Measurements from ENCODE around the gene CLEC4F.

The CLEC4F gene, protein sequence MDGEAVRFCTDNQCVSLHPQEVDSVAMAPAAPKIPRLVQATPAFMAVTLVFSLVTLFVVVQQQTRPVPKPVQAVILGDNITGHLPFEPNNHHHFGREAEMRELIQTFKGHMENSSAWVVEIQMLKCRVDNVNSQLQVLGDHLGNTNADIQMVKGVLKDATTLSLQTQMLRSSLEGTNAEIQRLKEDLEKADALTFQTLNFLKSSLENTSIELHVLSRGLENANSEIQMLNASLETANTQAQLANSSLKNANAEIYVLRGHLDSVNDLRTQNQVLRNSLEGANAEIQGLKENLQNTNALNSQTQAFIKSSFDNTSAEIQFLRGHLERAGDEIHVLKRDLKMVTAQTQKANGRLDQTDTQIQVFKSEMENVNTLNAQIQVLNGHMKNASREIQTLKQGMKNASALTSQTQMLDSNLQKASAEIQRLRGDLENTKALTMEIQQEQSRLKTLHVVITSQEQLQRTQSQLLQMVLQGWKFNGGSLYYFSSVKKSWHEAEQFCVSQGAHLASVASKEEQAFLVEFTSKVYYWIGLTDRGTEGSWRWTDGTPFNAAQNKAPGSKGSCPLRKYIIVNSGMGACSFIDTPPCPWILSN

DNA sequence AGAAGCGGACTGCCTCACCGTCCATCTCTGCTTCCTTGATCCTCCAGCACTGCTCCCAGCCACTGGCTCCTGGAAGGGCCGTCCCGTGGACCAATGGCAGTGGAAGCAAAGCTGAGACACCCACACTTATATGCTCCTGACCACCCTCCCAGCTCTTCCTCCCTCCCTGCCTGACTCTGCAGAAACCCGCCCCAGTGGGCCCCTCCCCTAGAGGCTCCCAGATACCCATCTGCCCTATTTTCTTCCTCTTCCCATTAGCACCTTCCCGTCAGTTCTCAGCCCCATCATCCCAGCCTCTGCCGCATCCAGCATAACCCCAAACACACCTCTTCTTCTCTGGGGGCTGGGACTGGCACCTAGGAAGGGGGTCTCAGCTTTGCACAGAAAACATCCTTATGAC is at the start of gene CLEC4F:
Gene CLEC4F, minus strand, starts transcription at position 101 of the 400 bp plus-strand sequence. Its CDS starts 76 bp downstream, at position 25.
- no peak for DNase-seq

DNA sequence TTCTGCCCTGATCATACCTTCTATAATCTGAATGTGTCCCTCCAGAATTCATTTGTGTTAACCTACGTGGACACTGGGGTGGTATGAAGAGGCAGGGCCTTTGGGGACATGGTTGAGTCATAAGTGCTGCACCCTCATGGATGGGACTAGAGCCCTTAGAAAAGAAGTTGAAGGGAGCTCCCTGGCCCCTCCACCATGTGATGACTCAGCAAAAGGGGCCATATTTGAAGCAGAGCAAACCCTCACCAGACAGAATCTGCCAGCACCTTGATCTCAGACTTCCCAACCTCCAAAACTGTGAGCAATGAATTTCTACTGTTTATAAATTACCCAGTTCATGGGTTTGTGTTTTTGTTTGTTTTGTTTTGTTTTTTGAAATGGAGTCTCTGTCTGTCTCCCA is 48.6 kb upstream of the CLEC4F start:
- no peak for DNase-seq

DNA sequence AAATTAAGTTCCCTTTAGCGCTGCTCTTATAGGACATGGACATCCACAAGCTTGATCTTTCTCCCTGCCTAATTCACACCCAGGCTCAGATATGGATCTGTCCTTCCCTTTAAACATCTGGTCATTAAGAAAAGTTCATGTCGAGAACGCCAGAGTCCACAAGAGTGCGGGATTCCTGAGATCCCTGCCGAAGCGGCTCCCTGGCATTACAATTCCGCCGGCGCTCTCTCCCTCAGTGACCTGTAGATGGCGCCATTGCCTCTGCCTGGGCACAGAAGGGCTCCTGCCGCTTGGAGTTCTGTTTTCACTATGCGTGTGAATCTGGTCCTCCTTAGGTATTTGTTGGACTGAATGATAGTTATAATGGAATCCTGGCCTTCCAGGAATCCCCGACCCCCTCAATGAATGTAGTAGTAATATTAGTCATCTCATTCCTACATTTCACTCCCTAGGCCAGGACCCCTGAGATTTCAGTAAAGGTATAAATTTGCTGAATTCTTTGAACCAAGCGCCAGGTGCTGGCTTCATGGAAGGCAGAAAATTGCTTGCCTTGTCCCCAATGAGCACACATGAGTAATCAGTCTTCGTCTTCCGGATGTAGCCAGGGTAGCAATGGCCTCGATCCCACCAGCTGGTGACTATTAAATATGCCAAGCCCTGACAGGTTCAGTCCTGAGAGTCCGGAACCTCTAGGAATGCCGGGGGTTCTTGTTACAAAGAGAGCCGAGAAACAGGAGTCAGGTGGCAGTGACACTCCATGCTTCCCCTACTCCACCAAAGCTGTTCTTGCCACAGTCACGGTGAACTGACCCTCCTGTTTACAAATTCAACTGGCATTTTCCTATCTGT is 41.6 kb upstream of the CLEC4F start:
- DNase-seq = peak; percentile 88

DNA sequence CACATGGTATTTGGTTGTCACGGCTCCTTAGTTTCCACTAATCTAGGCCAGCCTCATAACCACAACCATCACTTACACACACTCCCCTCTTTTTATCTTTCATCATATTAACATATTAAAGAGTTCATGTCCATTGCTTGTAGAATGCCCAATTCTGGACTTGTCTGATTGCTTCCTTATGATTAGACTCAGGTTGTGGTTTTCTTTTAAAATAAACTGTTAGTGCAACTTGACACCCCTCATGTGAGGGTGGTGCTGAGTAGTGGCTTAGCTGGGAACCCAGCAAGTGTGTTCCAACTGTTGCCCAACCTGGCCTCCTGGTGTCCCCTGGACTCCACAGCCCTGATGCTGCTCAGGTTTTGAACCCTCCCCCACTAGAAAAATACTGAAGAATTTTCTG is 35.3 kb upstream of the CLEC4F start:
- no peak for DNase-seq

DNA sequence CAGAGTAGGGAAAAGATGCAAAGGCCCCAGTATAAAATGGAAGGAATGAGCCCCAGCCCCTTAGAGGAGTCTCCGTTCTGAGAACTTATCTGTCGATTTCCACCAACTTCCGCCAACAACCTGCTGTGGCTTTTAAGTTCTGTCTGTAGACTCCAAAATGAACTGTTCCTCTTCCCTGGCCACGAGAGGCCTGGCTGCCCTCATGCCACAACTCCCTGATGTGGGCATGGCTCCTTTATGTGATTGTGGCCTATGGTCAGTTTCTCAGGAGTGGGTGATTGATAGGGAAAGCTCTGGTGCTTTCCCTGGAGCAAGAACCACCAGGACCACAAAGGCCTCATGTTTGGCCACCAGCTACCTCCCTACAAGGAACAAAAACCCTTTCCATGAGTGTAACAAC is 34.0 kb upstream of the CLEC4F start:
- DNase-seq = no peak

DNA sequence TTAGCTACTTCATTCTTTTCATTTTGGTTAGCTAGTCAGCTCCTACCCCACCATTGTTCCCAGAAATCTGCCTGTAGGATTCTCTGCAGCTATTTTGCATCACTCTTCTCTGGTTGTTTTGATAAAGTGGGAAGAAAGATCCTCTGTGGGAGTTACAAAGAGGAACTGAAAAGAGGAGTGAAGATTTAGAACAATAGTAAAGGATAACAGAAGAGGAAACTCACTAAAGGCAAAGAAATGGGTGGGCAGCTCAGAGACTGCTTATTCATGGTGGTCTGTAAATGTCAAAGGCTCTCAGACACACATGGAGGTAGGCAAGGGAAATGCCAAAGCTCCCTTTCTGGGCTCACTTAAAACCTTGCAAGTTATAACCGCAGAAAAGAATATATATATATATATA is 32.4 kb upstream of the CLEC4F start:
- DNase-seq = no peak

DNA sequence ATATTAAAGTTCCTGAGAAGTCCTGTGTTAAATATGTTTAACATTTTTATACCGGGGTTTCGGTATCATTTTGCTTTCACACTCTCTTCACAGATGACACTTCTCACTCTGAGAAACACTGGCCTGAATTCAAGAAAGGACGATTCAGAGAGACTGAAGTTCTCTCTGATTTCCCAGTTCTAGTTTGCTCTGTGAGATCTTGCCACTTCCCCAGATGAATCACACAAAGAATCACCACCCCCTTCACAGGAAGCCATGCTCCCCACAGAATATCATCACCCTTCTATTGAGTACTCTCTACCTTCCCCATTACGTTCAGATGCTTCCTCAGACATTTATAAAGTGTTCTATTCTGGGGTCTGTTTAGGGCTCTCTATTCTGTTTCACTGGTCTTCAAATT is 31.3 kb upstream of the CLEC4F start:
- DNase-seq = no peak

DNA sequence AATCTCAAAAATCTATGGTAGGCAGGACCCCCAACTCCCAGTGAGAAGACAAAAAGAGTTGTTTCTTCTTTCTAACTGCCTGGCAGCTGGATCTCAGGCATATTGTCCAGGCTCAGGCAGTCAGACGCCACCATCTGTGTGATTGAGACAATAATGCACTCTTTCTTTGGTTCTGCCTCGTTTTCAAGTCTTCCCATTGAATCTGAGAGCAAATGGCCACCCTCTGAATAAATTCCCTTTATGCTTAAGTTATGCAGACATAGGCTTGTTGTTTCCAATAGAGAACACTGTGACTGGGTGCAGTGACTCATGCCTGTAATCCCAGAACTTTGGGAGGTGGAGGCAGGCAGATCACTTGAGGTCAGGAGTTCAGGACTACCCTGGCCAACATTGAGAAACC is 30.5 kb upstream of the CLEC4F start:
- no peak for DNase-seq

DNA sequence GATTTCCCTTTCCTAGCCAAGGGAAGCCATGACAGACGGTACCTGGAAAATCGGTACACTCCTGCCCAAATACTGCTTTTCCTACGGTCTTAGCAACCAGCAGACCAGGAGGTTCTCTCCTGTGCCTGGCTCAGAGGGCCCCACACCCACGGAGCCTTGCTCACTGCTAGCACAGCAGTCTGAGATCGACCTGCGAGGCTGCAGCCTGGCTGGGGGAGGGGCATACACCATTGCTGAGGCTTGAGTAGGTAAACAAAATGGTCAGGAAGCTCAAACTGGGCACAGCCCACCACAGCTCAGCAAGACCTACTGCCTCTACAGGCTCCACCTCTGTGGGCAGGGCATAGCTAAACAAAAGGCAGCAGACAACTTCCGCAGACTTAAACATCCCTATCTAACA is 22.0 kb upstream of the CLEC4F start:
- DNase-seq = no peak

DNA sequence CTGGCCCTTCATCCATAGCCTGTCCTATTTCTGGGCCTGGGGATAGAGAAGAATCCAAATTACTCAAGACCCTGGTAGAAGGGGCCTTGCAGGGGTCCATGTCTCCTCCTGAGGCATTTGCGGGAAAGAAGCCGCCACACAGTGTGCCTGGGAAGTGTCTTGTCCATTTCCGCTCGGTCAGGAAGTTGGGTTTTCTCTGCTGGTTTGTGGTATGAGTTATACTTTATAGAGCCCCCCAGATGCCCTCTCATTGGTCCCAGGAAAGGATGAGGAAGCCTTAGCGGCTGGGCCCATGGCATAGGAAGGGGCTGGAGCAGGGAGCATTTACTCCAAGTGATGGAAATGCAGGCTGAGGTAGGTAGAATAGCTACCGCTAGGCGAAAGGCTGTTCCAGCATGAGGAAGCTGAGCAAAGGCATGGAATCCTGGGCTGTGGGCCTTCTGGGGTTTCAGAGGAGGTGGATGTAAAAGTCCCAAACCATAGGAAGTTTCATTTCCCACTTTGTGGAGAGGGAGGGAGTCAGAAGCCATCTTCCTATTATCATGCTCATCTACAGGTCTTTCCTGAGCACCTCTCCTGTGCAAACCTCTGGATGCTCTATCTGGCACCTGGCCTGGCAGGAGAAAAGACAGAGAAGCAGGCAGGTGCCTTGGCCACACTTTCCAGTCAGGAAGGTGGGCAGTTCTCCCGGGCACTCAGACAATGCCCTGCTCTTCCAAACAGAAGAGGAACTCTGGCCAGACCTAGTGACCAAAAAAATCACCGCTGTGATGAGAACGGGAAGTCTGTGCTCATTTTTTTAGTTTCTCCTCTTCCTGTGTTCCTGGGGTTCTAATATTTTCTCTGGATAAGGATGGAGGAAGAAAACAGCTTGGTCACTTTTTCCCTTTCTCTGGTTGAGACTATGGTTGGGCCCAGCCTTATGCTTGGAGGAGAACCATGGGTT is 17.9 kb upstream of the CLEC4F start:
- no peak for DNase-seq

DNA sequence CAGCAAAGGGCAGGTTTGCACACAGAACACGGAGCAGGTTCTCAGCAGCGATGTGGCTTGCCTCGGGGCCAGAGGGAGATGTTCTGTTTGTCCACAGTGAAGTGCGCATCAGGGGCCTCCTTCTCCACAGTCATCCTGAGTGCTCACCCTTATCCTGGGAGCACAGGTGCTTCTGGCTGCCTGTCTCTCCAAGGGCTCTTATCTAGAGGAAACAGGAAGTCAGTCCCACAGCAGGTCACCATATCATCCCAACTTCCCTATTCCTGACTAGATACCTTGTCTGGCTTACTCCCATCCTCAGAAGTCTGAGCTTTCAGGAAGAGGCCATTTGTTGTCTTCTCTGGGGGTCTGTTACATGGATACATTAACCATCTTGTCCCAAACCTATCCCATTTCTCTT is 15.2 kb upstream of the CLEC4F start, which contains the start of gene CD207:
Gene CD207, minus strand, starts transcription at position 174 of the 400 bp plus-strand sequence. Its CDS starts 40 bp downstream, at position 134.
- DNase-seq = no peak

DNA sequence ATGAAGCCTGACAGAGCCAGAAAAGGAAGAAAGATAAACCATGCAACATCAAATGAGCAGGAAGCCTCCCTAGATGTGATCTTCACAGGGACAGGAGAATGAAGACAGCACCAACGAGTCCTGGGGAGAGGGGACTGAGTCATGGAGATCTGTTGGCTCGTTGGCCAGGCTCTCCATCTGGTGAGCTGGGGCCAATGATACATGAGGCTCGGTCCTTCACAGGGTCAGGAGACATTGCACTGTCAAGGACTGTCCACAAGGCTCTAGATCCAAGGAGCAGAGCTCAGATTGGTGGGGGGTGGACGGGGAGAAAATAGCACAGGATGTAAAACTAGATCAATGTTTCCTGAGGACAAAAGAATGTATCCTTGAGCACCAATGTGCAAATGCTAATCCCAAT is 14.5 kb upstream of the CLEC4F start:
- DNase-seq = no peak

DNA sequence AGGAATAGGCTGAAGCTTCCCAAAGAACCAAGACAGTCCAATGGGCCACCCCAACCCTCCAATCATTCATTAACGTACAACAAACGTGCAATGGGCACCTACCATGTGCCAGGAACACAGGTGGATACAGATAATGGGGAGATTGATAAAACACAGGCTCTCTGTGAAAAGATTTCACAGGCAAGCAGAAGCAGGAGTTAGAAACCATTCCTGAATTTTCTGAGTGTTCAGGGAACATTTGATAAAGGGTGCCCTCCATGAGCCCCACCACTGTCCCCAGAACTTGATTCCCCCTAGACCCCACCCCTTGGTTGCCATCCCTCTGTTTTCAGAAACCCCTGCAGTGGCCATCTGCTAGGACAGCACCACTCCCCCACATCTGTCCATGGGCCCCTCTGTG is 13.7 kb upstream of the CLEC4F start:
- no peak for DNase-seq

DNA sequence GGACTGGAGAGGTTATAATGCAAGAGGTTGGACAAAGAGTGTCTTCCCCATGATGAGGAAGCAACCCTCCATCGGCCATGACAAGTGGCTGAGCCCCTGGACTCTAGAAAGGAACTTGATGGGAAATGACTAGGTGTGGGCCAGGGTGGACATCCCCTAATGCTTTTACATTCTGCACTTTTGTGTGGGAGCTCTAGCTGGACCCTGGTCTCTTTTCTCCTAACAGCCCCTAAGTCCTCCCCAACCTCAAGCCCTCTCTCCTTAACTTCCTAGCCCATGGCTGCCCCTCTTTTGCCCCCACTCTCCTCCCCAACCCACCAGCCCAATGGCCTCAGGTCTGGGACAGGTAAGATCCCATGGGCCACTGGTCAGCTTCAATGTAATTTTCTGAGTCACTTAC is 12.8 kb upstream of the CLEC4F start:
- DNase-seq = no peak

DNA sequence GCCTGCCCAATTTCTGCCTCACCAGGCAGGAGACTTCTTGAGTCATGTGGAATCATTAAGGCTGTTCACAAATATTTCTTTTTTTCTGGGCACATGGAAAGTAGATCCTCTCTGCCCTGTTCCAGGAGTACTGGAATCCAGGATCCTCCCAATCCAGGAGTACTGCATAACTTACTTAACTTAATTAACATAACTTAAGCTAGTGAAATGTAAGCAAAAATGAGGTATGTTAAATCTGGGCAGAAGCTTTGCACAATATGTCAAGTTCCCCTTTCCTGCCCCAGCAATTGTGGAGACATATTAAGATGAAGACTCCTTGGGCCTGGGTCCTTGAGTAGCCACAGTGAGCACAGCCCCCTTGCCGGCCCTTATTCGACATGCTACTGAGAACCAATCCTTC is 12.0 kb upstream of the CLEC4F start:
- DNase-seq = no peak

DNA sequence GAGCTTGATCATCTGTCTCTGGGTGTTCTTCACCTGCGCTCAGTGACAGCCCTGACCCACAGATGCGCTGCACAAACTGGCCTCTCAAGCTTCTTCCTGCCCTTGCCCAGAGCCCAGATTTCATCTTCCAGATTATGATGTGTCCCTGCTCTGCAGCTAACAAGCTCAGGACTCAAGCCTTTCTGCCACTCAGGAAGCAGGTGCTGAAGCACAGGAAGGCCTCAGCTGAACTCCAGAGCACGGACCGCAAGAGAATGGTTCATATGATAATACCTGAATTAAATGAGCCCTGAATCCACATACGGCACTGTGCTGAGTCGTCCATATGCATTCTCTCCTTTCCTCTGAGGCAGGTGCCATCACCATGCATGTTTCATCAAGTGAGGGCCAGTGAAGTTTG is 11.5 kb upstream of the CLEC4F start:
- DNase-seq = no peak

DNA sequence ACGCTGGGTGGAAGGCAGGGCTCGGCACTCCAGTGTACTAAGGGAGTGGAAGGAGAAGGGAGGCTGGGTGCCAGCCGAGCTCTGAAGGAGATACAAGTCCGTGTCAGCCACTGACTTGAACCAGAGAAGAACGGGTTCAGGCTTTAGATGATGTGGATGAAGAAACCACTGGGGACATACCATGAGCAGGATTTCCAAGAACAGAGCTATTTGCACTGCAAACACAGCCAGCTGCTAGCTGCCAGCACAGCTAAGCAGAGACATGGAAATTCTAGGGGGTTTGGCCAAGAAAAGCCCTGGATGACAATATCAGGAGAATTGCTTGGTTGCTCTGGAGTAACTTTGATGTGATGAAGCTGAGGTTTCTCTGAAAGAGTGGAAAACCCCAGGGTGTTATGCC is 10.0 kb upstream of the CLEC4F start:
- no peak for DNase-seq

DNA sequence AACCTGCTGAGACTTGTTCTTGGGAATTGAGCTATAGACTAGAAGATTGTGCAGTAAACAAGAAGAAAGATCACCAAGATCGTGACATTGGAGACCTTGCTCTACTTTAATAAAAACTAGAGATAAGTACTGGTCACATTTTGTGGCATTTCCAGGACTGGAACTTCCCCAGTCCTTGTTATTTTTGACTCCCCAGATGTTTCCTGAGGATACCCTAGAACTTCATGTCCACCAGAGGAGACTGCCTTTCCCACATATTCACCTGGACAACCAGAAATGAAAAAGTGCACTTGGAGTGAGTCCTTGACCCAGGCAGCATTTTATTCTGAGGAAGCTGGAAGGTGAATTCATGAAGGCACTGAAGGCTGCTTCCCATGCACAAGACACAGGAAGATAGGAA is 9.5 kb upstream of the CLEC4F start:
- no peak for DNase-seq

DNA sequence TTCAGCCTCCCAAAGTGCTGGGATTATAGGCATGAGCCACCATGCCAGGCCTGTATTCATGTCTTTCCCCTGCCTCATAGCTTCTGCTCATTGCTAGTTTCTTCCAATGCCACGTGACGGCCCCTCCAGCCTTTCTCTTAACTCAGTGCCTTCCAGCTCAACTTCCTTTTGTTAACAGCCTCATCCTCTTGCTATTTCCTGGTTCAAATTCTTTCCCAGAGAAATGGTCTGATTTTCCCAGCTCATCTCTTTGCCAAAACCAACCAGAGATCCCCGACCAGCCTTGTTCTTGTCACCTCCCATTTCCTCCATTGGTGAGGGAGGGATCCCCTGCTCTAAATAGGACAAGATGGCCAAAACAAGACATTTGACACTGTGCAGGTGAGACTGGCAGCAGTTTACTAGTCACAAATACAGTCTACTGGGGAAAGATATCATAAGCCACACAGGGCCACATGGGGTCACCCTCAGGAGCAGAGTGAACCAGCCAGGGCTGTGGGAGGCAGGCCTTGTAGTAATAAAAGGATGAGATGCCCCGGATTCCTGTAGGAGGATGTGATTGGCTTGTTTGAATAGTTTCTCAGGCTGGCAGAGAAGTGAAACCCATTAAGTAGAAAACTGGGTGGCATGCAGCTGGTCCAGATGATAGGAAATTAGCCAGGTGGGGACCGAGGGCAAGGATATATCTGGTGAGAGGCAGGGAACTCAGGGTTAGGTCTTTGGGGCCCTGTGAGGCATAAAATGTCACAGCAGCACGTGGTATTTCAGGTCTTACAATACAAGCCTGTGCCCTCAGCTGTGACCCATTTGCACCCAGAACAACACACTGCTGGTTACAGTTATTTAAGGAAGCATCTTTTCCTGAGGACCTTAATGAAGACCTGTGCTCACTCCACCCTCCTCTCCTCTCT is 8.8 kb upstream of the CLEC4F start:
- DNase-seq = no peak

DNA sequence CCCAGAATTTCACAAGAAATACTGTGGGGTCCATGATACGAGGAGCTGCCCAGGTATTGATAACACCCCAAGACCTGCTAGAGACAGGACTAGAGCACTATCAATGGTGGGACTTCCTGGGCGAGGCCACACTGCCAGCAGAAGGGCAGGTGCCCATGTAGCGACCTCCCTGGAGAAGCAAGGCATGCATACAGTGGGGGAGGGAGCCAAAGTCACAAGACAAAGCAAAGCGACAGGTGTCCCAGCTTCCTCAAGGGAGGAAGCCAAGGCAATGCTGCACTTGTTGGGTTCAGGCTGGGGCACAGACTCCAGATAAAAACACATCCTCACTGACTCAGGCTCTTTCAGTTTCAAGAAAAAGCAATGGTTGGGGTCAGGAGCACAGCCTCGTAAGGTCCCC is 7.7 kb upstream of the CLEC4F start:
- no peak for DNase-seq

DNA sequence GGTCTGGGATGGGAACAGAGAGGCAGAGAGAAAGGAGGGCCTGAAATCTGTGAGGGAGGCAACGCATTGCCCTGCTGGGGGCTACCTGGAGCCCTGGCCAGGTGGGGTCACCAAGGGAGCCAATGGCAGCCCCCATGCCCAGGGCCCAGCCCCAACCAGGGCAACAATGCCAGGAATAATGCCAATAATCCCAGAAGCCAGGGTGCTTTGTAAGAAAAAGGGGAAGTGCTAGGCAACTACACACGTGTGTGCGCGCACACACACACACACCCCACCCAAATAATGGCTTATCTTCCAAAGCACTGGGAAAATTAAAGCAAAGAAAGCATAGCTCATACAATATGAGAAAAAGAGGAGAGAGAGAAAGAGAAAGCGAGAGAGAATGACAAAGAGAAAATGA is 7.0 kb upstream of the CLEC4F start:
- DNase-seq = no peak
